GM21825 (cell line): ENCODE results near the gene CLIC1.

Experiments
- ATAC-seq: cut with Tn5 transposase; IDR thresholded peaks from one replicate; pipeline ENCODE4 v1.9.1; 2021; ENCODE audit warnings: mild to moderate bottlenecking, moderate library complexity; ENCODE audit not compliant: unreplicated experiment

The CLIC1 gene

GRCh38 chr6:31736021-31736767 is at the start of gene CLIC1:
CLIC1 (minus strand) TSS chr6:31736530; CDS start chr6:31736300, 230 bp downstream.
- ATAC-seq: no peak

GRCh38 chr6:31785475-31785874 is 49.1 kb upstream of the CLIC1 start:
- no peak for ATAC-seq

GRCh38 chr6:31784098-31784925 is 48.0 kb upstream of the CLIC1 start:
- ATAC-seq: no peak

- ATAC-seq: no peak
Measured at GRCh38 chr6:31782126-31782855, 46.0 kb upstream of the CLIC1 start.

- ATAC-seq: no peak
Measured at GRCh38 chr6:31781244-31782125, 45.2 kb upstream of the CLIC1 start.

- ATAC-seq: no peak
Measured at GRCh38 chr6:31780507-31781243, 44.3 kb upstream of the CLIC1 start.

- ATAC-seq: no peak
Measured at GRCh38 chr6:31779908-31780307, 43.6 kb upstream of the CLIC1 start.

GRCh38 chr6:31778999-31779885 is 42.9 kb upstream of the CLIC1 start:
- no peak for ATAC-seq

GRCh38 chr6:31778193-31778592 is 41.9 kb upstream of the CLIC1 start:
- ATAC-seq: no peak

GRCh38 chr6:31777667-31778050 is 41.3 kb upstream of the CLIC1 start:
- ATAC-seq: no peak

- peak; percentile 71 for ATAC-seq
Measured at GRCh38 chr6:31776989-31777666, 40.8 kb upstream of the CLIC1 start, which contains the start of gene VWA7. VWA7 (minus strand) TSS chr6:31777328; CDS start chr6:31776779, 549 bp downstream.

- ATAC-seq: no peak
Measured at GRCh38 chr6:31776485-31776988, 40.2 kb upstream of the CLIC1 start.

GRCh38 chr6:31775633-31776484 is 39.5 kb upstream of the CLIC1 start:
- ATAC-seq: no peak

- no peak for ATAC-seq
Measured at GRCh38 chr6:31775184-31775583, 38.9 kb upstream of the CLIC1 start.

- no peak for ATAC-seq
Measured at GRCh38 chr6:31771992-31772358, 35.6 kb upstream of the CLIC1 start.

- no peak for ATAC-seq
Measured at GRCh38 chr6:31770860-31771259, 34.5 kb upstream of the CLIC1 start.
